BJ (cell line): Measurements from ENCODE around the gene RAB5B. TPM values are rescaled to one million over a fixed set of nuclear protein-coding genes. Genes with fewer than 3 reads are reported as not detected.
A peak's percentile ranks its signal among the peaks of the same experiment; 100 is the strongest.

Experiments used
- CTCF ChIA-PET: fragments of 350-600 bp; formaldehyde crosslinking; extraction: SDS; loops from one replicate; lab custom pipeline; 2021; ENCODE audit warnings: antibody characterized with exemption, inconsistent platforms; lab: Yijun Ruan, JAX
- POLR2A ChIA-PET: fragments of 300-600 bp; sonication (Branson Sonifier 250); formaldehyde crosslinking; extraction: SDS; loops from one replicate; lab custom pipeline; 2021; ENCODE audit warnings: antibody characterized with exemption; lab: Charles Lee
- DNase-seq: peaks from one replicate; pipeline ENCODE4 v3.0.0-alpha.2; 2011; ENCODE audit warnings: low read depth
- H3K27me3 ChIP-seq: 2 replicates; pipeline ENCODE4 v1.6.0; 2011; ENCODE audit warnings: low read length; ENCODE audit not compliant: control insufficient read depth, insufficient read depth
- H3K36me3 ChIP-seq: 2 replicates; pipeline ENCODE4 v1.5.1; 2011; ENCODE audit warnings: low read length; ENCODE audit not compliant: control insufficient read depth, insufficient read depth
- H3K4me3 ChIP-seq: 2 replicates; pipeline ENCODE4 v1.5.1; 2011; ENCODE audit warnings: low read depth, mild to moderate bottlenecking, control low read depth, low read length
- polyA plus RNA-seq: library from polyadenylated mRNA; depleted of rRNA; stranded (reverse); fragments of >200 nt; gene quantifications from 2 replicates; pipeline ENCODE4 v1.2.3, GENCODE V29; 2011
- TF ChIP-seq, protein P1 (sequence below): IDR thresholded peaks from 2 replicates; pipeline ENCODE4 v1.5.1; 2011; ENCODE audit warnings: low read depth, mild to moderate bottlenecking, control low read depth, inconsistent platforms, low read length, moderate library complexity; ENCODE audit not compliant: insufficient read depth

The RAB5B gene
- polyA plus RNA-seq, 1 experiment = 117 TPM

DNA sequence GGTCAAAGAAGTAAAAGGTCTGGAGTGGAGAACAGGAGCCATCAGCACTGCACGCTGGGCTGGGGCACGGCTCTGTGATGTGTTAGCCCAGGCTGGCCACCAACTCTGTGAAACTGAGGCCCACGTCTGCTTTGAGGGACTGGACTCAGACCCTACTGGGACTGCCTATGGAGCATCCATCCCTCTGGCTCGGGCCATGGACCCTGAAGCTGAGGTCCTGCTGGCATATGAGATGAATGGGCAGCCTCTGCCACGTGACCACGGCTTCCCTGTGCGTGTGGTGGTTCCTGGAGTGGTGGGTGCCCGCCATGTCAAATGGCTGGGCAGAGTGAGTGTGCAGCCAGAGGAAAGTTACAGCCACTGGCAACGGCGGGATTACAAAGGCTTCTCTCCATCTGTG, 30.3 kb downstream of the RAB5B start:
- CTCF ChIA-PET = interaction anchor here (0.6 to 1.5 kb wide), 2 partner anchors 10 to 26 kb away, joined by 3 to 5 read pairs; no protein-coding TSS in a partner anchor
- peaks cover 9% of the 10 kb centered on the region for H3K36me3 ChIP-seq
- no peak for DNase-seq
- H3K27me3 ChIP-seq = no peaks in the 10 kb centered on the region
- POLR2A ChIA-PET = no interaction called here
- TF ChIP-seq, protein P1, sequence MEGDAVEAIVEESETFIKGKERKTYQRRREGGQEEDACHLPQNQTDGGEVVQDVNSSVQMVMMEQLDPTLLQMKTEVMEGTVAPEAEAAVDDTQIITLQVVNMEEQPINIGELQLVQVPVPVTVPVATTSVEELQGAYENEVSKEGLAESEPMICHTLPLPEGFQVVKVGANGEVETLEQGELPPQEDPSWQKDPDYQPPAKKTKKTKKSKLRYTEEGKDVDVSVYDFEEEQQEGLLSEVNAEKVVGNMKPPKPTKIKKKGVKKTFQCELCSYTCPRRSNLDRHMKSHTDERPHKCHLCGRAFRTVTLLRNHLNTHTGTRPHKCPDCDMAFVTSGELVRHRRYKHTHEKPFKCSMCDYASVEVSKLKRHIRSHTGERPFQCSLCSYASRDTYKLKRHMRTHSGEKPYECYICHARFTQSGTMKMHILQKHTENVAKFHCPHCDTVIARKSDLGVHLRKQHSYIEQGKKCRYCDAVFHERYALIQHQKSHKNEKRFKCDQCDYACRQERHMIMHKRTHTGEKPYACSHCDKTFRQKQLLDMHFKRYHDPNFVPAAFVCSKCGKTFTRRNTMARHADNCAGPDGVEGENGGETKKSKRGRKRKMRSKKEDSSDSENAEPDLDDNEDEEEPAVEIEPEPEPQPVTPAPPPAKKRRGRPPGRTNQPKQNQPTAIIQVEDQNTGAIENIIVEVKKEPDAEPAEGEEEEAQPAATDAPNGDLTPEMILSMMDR = no peak
- no peak overlapping the region for H3K4me3 ChIP-seq

DNA sequence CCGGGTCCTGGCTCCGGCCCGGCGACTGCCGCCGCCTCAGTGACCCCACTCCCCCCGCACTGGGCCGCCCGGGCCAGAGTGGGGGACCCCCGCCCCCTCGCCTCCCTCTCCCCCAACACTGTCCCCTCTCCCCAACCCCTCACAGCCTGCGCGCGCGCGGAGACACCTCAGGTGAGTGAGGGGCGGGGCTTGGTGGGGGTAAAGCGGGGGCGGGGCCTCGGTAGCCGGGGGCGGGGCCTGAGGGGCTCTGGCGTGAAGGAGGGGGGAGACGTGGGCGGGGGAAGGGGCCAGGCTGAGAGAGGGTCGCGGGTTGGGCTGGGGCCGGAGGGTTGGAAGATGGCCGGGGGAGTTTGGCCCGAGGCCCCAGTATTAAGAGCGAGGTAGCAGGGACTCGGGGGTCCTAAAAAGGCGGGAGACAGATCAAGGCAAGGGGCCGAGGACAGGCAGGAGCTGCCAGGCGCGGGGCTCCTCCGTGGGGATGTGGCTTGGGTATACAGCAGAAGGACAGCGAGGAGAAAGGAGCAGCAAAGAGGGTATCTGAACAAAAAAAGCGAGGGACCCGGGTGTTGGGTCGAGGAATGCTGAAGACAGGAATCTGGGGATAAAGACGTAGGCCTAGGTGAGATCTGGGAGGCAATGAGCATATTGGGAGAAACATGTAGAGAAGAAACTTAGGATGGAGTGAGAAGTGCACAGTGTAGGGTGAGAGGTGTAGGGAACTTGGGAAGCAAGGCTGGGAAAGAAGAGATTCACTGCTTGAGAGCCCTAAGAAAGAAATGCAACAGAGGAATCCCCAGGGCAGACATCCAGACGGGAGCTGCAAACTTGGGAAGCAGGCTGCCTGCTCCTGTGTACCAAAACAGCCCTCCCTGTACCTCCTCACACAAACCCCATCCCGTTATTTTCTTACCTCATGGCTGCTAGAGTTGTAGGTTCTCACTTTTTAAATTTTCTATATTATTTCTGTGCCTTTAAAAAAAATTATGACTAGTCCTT, 34.0 kb downstream of the RAB5B start:
- TF ChIP-seq, protein P1 = no peak
- CTCF ChIA-PET = interaction anchor here (0.5 to 2.2 kb wide), 7 partner anchors 10 to 37 kb away, joined by 3 to 19 read pairs (median 3); partner anchors contain the start of gene SUOX
- Histone ChIP-seq H3K4me3 (peak overlapping the region; percentile 80), H3K36me3 (peaks cover 8% of the 10 kb centered on the region), H3K27me3 (no peaks in the 10 kb centered on the region)
- no peak for DNase-seq
- POLR2A ChIA-PET = no interaction called here

DNA sequence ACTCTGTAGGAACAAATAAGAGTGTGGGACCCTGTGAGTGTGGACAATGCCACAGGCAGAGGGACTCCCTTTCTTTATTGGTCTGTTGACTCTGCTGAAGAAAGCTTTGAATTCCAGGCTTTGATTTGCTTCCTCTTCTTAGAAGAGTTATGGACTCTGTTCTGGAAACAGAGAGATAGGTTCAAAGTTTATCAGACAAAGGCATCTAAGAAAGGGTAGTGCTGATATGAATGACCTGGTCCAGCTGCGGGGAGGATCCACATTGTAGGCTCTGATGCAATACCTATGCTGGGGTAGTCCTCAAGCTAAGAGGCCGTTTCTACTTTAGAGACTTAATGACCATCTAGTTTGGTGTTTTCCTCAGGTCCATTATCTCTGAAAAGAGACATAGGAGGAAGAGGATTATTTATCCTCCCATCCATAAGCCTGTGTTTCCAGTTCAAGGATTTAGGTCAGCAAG, 36.3 kb downstream of the RAB5B start:
- ChIA-PET POLR2A (no interaction called here), CTCF (interaction anchor here (1.1 to 1.9 kb wide), 3 partner anchors 14 to 37 kb away, joined by 4 to 11 read pairs (median 5); no protein-coding TSS in a partner anchor)
- H3K36me3 ChIP-seq = no peaks in the 10 kb centered on the region
- no peak for DNase-seq
- no peak overlapping the region for H3K4me3 ChIP-seq
- H3K27me3 ChIP-seq = no peaks in the 10 kb centered on the region
- TF ChIP-seq, protein P1 = no peak

DNA sequence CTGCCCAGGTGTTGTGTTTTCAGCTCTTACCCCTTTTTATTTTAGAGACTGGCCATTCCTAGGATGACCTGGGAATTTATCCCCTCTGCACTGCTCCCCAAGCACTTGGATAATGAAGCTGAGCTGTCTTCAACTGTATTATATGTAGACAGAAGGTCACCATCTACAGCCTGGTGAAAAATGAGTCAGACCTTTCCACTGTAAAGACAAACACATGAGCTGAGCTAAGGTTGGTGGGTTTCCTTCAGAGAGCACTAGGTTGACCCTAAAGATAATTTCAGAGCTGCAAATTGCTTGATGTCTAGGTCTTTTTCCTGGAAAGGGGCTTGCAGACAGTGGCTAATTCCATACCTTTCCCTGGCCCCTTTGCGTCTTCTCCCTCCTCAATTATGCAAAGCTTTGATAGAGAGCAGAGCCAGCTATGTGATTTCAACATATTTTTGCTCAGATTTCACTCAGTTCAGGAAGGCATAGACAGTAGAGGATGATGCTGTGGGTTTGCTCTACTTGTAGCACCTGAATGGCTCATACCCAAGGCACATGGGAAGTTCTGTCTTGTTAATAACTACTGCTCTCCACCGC, 37.7 kb downstream of the RAB5B start:
- Histone ChIP-seq H3K27me3 (no peaks in the 10 kb centered on the region), H3K4me3 (no peak overlapping the region), H3K36me3 (no peaks in the 10 kb centered on the region)
- POLR2A ChIA-PET = no interaction called here
- TF ChIP-seq, protein P1 = no peak
- CTCF ChIA-PET = interaction anchor here (1.3 kb wide), 1 partner anchor 18 kb away, joined by 7 read pairs; no protein-coding TSS in a partner anchor
- no peak for DNase-seq

DNA sequence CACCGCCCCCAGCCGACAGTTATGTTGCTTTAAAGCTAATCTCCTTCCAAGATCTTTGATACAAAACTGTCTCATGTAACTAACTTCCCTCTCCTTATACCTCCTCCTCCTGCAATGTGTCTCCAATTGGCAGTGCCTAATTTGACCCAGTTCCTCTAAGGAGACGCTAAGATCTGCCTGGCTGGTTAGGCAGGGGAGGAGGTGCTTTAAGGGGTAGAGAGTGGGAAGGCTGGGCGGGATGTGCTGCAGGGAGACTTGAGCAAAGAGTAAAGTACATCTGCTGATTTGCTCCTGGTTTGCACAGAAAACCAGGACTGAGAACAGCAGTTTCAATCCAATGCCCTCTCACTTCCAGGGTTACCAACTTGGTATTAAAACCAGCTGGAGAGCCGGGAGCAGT, 39.6 kb downstream of the RAB5B start:
- CTCF ChIA-PET = interaction anchor here (1.1 to 1.8 kb wide), 2 partner anchors 16 to 17 kb away, joined by 3 to 8 read pairs; partner anchors contain the start of gene SUOX
- Histone ChIP-seq H3K27me3 (no peaks in the 10 kb centered on the region), H3K4me3 (no peak overlapping the region), H3K36me3 (no peaks in the 10 kb centered on the region)
- DNase-seq = no peak
- POLR2A ChIA-PET = no interaction called here
- TF ChIP-seq, protein P1 = no peak
